Tibial nerve (tissue), 3 donors: ENCODE measurements around the gene IRX3.

ENCODE experiments used
- CTCF ChIP-seq, 5 experiments: fragments of 200-600 bp in 3 of 5; fragments of 450-650 bp in 2 of 5; sonication (generic) in 3 of 5; IDR thresholded peaks; one replicate each; pipeline ENCODE4 v1.5.1; 2016 to 2019; ENCODE audit warnings: antibody characterized with exemption in 5 of 5, mild to moderate bottlenecking in 3 of 5, moderate library complexity in 2 of 5
- POLR2A ChIP-seq, 2 donors: fragments of 450-650 bp; IDR thresholded peaks; one replicate each; pipeline ENCODE4 v1.6.1; 2017; ENCODE audit warnings: antibody characterized with exemption in 2 of 2, mild to moderate bottlenecking in 2 of 2, moderate library complexity in 2 of 2

DNA sequence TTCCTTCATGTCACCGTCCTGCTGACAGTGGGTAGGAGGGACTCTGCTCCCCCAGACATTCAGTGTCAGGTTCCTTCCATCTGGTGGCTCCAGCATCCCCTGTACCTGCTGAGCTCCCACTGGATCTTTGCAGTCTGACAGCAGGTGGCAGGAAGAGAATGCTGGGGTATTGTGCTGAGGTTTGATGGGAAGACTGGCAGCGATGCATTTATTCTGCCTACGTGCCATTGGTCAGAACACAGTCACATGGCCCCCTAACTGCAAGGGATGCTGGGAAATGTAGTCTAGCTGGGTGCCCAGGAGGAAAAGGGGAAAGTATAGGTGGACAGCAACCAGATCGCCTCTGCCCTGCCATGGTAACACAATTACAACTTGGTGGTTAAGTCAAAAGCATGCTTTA is 44.4 kb downstream of the IRX3 start:
- TF ChIP-seq CTCF (IDR thresholded peaks at IDR 0.05) (no peak), POLR2A (IDR thresholded peaks at IDR 0.05) (no peak)
